ENCODE data around the gene TES. TPM values are rescaled to one million over a fixed set of nuclear protein-coding genes. Genes with fewer than 3 reads are reported as not detected.

The TES gene
- total and polyA plus RNA-seq, 2 of the 8 experiments (the other 6 are each of a cell fraction or from before 2014, with no cell fraction given): 18.2 to 36.3 TPM

DNA sequence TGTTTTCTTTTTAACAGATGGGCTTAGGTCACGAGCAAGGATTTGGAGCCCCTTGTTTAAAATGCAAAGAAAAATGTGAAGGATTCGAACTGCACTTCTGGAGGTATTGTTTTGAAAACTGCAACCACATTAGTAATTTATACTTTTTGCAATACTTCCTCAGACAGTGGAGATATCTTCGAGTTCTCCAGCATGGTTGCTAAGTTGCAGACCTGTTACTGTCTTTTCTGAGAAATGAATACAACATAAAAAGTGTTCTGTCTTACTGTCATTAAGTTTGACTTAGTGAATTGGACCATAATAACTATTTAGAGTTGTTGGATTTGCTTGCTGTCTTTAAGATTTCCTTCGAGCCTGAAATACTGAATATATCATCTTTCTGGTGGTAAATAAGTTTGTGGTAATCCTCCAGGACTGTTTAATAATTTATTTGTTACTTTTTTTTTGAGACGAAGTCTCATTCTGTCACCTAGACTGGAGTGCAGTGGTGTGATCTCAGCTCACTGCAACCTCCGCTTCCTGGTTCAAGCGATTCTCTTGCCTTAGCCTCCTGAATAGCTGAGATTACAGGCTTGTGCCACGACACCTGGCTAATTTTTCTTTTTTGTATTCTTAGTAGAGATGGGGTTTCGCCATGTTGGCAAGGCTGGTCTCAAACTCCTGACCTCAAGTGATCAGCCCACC lies 24.3 kb downstream of the TES start:
- no peak overlapping the region for H2BK5ac ChIP-seq (ENCODE audit: low read depth, low read length)
- TF ChIP-seq, protein P1, sequence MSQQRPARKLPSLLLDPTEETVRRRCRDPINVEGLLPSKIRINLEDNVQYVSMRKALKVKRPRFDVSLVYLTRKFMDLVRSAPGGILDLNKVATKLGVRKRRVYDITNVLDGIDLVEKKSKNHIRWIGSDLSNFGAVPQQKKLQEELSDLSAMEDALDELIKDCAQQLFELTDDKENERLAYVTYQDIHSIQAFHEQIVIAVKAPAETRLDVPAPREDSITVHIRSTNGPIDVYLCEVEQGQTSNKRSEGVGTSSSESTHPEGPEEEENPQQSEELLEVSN (IDR thresholded peaks at IDR 0.05): no peak
- no peak for TF ChIP-seq SIRT6 (IDR thresholded peaks at IDR 0.05; ENCODE audit: low read length)
- H3K4me1 ChIP-seq (replicated peaks in 1 of 4; ENCODE audit: control insufficient read depth in 3 of 4, insufficient read depth in 4 of 4, low read length in 3 of 4): peaks cover 0 to 5% (median 1%) of the 10 kb centered on the region in 4 experiments; a peak in 4 of 7 replicates
- ChIA-PET CTCF (ENCODE audit: partially characterized antibody) (interaction anchor here (0.6 to 9.0 kb wide), 18 partner anchors 8 to 356 kb away, joined by 3 to 175 read pairs (median 11); partner anchors contain the start of gene TES), POLR2A (ENCODE audit: partially characterized antibody) (interaction anchor here (0.9 kb wide), 1 partner anchor 9 kb away, joined by 3 read pairs; no protein-coding TSS in a partner anchor)
- H4K91ac ChIP-seq (replicated peaks; ENCODE audit: insufficient read length, low read length): no peak overlapping the region
- no peak for DNase-seq (ENCODE audit: low read depth in 1 of 2, low spot score in 2 of 2)
- H3K36me3 ChIP-seq (ENCODE audit: control insufficient read depth in 2 of 4, insufficient read depth in 4 of 4, low read length in 3 of 4): no peaks in the 10 kb centered on the region
- H3K9ac ChIP-seq (replicated peaks in 1 of 4; ENCODE audit: extremely low read depth in 1 of 4, low read depth in 3 of 4, low read length in 3 of 4): no peak overlapping the region
- H3K4me2 ChIP-seq (ENCODE audit: insufficient read depth in 1 of 2, low read depth in 2 of 2, low read length in 2 of 2): no peak overlapping the region
- H3K23me2 ChIP-seq (ENCODE audit: low read depth, low read length): no peaks in the 10 kb centered on the region
- no peak overlapping the region for H3K23ac ChIP-seq (ENCODE audit: insufficient read length)
- H3K27me3 ChIP-seq (replicated peaks in 1 of 4; ENCODE audit: control insufficient read depth in 3 of 4, extremely low read depth in 1 of 4, insufficient read depth in 3 of 4, low read length in 3 of 4): no peaks in the 10 kb centered on the region
- no peaks in the 10 kb centered on the region for H3K79me1 ChIP-seq (ENCODE audit: low read depth, low read length)
- H3K4ac ChIP-seq (replicated peaks; ENCODE audit: insufficient read length, low read depth, low read length): no peak overlapping the region
- H2BK12ac ChIP-seq (ENCODE audit: low read depth, low read length): no peak overlapping the region
- no peak overlapping the region for H3K56ac ChIP-seq (replicated peaks; ENCODE audit: insufficient read length, low read depth, low read length)
- no peak overlapping the region for H4K8ac ChIP-seq (ENCODE audit: extremely low read depth, insufficient read depth, low read length)
- H2BK15ac ChIP-seq (ENCODE audit: low read length): no peak overlapping the region
- H3K14ac ChIP-seq (ENCODE audit: insufficient read length): no peak overlapping the region
- no peaks in the 10 kb centered on the region for H4K20me1 ChIP-seq (replicated peaks in 1 of 2; ENCODE audit: control insufficient read depth in 1 of 2, insufficient read depth in 2 of 2, low read length in 2 of 2)
- no peak overlapping the region for H4K5ac ChIP-seq (ENCODE audit: insufficient read length, low read depth, low read length)
- H3K27ac ChIP-seq (ENCODE audit: low read depth, low read length): no peak overlapping the region
- H3K79me2 ChIP-seq (ENCODE audit: control insufficient read depth in 1 of 2, insufficient read depth in 2 of 2, low read length in 2 of 2): no peaks in the 10 kb centered on the region
- no peak overlapping the region for H2BK20ac ChIP-seq (ENCODE audit: low read length)
- no peak overlapping the region for H3K4me3 ChIP-seq (ENCODE audit: extremely low read depth in 1 of 4, insufficient read depth in 2 of 4, low read depth in 3 of 4, low read length in 4 of 4)
- no peak for FAIRE-seq
- 91% methylated on average over 9 of the region's 9 CpGs; no CpG with 5 or more reads in 1 of the 2 experiments for WGBS, 2 experiments (ENCODE audit: extremely low coverage in 1 of 2, insufficient coverage in 1 of 2, insufficient read length in 1 of 2, insufficient replicate concordance in 2 of 2, low coverage in 1 of 2, low lambda C conversion rate in 2 of 2, missing lambda C conversion rate in 1 of 2)
- H2AK5ac ChIP-seq (ENCODE audit: low read depth, low read length): no peak overlapping the region
- no peak overlapping the region for H3K18ac ChIP-seq (ENCODE audit: extremely low read depth, low read length)
- no peak overlapping the region for H2AFZ ChIP-seq (ENCODE audit: low read length)
- no peaks in the 10 kb centered on the region for H3K9me3 ChIP-seq (ENCODE audit: insufficient read depth in 2 of 2, low read depth in 1 of 2, low read length in 1 of 2)
- H2BK120ac ChIP-seq (replicated peaks; ENCODE audit: low read depth, low read length): no peak overlapping the region
